HG02870 (cell line): ENCODE results near the gene GSG1L2.

ENCODE experiments used
- ATAC-seq: cut with Tn5 transposase; IDR thresholded peaks from one replicate; pipeline ENCODE4 v1.9.1; 2021; ENCODE audit warnings: mild to moderate bottlenecking, moderate library complexity; ENCODE audit not compliant: unreplicated experiment

GSG1L2 gene

DNA sequence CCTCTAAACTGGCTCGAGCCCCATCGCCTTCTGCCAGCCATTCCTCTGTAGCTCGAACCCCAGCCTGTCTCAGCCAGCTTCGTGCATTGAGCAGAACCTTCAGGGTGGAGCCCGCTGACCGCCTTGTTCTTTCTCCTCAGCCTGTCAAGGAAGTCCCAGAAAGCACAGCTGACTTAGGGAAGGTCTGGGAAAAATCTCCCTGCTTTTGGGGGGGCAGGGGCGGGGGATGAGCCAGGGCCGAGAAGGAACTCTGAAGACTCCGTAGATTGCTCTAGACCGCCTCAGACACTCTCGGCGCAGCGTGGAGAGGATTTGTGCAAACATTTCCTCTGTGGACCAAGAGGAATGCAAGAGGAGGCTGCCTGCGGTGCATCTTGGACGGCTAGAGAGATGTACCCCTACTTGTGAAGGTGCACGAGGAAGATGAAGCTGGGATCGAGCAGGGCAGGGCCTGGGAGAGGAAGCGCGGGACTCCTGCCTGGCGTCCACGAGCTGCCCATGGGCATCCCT lies 3.8 kb upstream of the GSG1L2 start, which contains the start of gene GLP2R:
TSS of gene GLP2R (plus strand) at position 284 of the 510 bp plus-strand sequence. CDS start at position 424, 140 bp downstream.
- no peak for ATAC-seq

DNA sequence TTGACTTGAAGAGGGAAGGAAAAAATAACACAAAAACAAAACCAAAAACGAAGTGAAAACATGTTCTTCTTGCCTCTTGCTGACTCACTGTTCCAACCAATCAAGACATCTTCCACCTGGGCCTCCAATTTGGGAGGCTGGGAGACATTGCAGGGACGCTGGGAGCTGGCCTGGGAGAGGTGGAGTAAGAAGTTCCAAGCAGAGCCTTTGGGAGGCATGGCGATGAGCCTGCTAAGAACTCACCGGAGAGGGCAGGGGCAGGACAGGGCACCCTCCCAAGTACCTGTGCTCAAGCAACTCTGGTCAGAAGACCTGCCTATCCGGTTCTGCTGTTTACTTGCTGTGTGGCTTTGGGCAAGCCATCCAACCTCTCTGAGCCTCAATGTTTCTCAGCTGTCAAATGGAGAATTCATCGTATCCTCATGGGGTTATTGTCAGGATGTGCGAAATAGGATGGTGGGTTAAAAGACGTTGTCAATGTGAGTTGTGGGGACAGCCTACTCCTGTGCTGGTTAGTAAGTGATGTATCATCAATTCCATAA lies 3.0 kb upstream of the GSG1L2 start:
- ATAC-seq = no peak

DNA sequence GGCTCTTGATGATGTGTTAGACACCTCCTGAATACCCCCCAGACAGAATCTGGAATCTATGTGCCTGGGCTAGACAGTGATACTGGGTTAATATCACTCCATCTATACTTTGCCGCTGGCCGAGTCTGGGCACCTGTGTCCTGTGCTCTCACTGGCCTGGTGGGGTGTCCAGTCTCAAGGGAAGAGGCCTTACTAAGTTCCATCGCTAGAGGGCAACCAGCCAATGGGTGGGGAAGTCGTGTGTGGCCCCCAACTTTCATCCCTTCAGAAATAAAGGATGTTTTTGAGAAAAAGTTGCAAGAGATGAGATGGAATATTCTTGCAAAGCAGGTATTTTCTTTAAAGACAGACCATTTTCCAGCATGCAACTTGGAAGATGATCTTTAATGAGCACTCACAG lies 2.2 kb upstream of the GSG1L2 start:
- no peak for ATAC-seq

DNA sequence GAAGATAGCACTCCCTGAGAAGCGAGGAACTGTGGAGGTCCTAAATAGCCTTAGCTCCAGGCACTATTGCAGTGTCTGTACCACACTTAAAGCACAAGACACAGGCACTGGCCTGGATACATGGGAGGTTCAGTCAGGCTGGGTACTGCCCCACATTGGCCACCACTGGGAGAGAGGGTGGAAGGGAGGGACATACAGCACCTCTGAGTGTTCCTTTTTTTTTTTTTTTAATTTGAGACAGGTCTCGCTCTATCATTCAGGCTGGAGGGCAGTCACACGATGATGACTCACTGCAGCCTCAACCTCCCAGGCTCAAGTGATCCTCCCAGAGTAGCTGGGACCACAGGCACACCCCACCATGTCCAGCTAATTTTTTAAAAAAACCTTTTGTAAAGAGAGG lies 1.4 kb downstream of the GSG1L2 start:
- no peak for ATAC-seq

DNA sequence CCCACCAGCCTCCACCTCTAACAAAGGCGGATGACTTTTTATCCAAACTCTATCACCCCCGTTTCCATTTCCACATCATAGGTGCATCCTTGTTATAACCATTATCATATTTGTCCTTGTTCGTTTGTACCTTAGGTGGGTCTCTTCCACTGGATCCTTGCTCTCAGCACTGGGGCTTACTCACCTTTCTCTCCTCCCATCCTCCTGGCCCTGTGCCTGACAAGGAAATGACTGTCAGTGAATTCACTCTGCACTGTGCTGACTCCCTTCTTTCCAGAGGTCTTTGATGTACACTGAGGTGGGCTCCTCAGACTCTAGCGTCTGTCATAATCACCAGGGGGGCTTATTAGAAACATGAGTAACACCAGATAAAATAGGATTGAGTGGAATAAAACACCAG lies 3.1 kb downstream of the GSG1L2 start:
- ATAC-seq = no peak

GRCh38 chr17:9817086-9817485 lies 4.8 kb downstream of the GSG1L2 start:
- ATAC-seq = no peak

- no peak for ATAC-seq
Measured at GRCh38 chr17:9816472-9816871, 5.4 kb downstream of the GSG1L2 start.

GRCh38 chr17:9814337-9814945 lies 7.4 kb downstream of the GSG1L2 start:
- no peak for ATAC-seq

DNA sequence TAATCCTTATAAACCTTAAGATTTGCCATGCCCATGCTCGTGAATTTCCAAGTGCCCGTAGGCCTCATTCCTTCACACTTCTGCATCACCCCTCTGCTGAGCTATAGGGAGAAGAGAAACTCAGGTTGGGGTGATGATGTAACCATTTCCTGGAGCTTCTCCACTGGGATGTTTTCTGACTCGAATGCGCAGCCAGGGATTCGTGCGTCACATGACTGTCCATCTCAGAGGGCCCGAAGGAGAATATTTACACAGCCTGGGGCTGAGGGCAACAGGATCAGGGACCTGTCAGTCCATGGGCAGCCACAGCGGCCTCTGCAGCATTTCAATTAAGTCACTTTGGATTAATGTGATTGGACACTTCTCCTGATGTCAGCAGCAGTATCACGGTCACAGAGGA lies 8.7 kb downstream of the GSG1L2 start:
- ATAC-seq = no peak

- no peak for ATAC-seq
Measured at GRCh38 chr17:9811537-9811936, 10.3 kb downstream of the GSG1L2 start.

GRCh38 chr17:9811086-9811485 lies 10.8 kb downstream of the GSG1L2 start:
- no peak for ATAC-seq

GRCh38 chr17:9810100-9810949 lies 11.6 kb downstream of the GSG1L2 start:
- no peak for ATAC-seq

DNA sequence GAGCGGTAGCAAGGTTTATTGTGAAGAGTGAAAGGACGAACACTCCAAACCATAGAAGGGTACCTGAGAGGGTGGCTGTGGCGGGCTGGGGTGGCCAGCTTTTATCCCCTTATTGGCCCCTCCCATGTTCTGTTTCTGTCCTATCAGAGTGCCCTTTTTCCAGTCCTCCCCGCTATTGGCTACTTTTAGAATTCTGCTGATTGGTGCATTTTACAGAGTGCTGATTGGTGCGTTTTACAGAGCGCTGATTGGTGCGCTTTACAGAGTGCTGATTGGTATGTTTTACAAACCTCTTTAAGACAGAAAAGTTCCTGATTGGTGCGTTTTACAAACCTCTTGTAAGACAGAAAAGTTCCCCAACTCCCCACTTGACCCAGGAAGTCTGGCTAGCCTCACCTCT lies 12.5 kb downstream of the GSG1L2 start:
- no peak for ATAC-seq

GRCh38 chr17:9806699-9807098 lies 15.2 kb downstream of the GSG1L2 start:
- no peak for ATAC-seq

- ATAC-seq = no peak
Measured at GRCh38 chr17:9805769-9806168, 16.1 kb downstream of the GSG1L2 start.

DNA sequence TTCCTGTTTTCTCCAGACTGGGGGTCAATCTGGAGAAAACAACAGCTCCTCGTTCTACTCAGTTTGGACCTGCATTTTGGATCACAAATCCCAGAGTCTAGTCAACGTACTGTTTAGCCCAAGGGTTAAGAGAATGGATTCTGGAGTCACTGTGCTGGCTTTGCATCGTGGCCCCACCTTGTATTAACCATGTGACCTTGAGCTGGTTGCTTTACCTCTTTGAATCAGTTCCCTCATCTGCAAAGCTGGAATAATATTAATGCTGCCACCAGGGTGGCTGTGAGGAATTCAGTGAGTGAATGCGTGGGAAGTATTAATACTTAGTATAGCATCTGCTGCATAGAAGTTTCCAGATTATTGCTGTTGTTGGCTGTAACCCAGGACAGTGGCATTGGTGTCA lies 19.2 kb downstream of the GSG1L2 start:
- ATAC-seq = no peak

DNA sequence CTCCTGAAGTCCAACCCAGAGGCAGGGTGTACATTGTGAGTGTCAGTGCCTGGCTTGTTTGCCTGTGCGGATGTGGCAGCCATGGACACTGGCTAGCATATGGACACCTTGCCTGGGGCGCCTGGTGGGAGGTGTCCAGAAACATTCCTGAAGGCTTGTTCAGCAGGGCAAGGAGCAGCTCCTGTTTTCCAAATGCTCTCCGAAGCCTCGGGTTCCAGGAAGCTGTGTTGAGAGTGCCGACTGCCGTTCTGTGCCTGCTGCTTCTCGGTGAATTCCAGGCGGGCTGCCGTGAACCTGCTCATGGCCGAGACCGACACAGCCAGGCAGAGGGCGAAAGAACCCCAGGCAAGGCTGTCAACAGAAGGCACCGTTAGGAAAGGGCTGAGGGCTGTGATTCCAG lies 19.6 kb downstream of the GSG1L2 start:
- no peak for ATAC-seq

GRCh38 chr17:9801505-9801904 lies 20.4 kb downstream of the GSG1L2 start:
- ATAC-seq = no peak

GRCh38 chr17:9798724-9799123 lies 23.2 kb downstream of the GSG1L2 start:
- no peak for ATAC-seq

DNA sequence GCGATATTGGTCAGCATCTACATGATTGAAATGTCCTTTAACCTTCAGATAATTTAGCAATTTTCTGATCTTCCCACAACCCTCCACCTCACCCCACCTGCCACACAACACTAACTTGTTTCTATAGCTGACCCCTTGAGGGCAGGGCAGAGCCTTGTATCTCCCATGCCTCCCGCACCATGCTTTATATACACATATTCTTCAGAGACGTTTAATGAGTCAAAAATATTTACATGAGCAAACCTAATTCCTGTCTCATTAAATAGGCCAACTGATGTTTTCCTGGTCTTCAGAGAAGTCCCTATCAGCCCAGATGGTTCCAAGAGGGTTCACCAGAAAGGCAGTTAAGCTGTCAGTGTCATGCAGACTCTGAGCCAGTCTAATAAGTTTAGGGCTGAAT lies 23.9 kb downstream of the GSG1L2 start:
- no peak for ATAC-seq

- ATAC-seq = no peak
Measured at GRCh38 chr17:9792181-9792840, 29.6 kb downstream of the GSG1L2 start.
